HL-60 (cell line): ENCODE results near the gene PXK.

Experiments used
- DNase-seq, 2 experiments: peaks; one replicate each; pipeline ENCODE4 v3.0.0-alpha.2; 2010 to 2020; ENCODE audit warnings: low read depth in 1 of 2, low spot score in 1 of 2
- H3K27ac ChIP-seq: fragments of 250-450 bp; sonication (Bioruptor Pico); replicated peaks from 2 replicates; pipeline ENCODE4 v1.5.1; 2020; ENCODE audit warnings: mild to moderate bottlenecking, moderate library complexity
- H3K27me3 ChIP-seq: fragments of 250-450 bp; sonication (Bioruptor Pico); 2 replicates; pipeline ENCODE4 v1.5.1; 2021; ENCODE audit warnings: mild to moderate bottlenecking, moderate library complexity; ENCODE audit not compliant: insufficient read depth, poor library complexity, severe bottlenecking
- H3K4me3 ChIP-seq: replicated peaks from 2 replicates; pipeline ENCODE4 v1.5.1; 2011; ENCODE audit warnings: mild to moderate bottlenecking, control low read depth, low read length; ENCODE audit not compliant: insufficient read depth
- CTCF ChIP-seq: IDR thresholded peaks from one replicate; pipeline ENCODE4 v1.5.1; 2011; ENCODE audit warnings: low read length, control low read depth, inconsistent platforms; ENCODE audit not compliant: insufficient read depth
- GABPA ChIP-seq: IDR thresholded peaks from 2 replicates; pipeline ENCODE4 v1.6.1; 2012; ENCODE audit warnings: low read depth
- POLR2AphosphoS5 ChIP-seq: IDR thresholded peaks from 2 replicates; pipeline ENCODE4 v1.6.1; 2012; ENCODE audit warnings: low read depth
- REST ChIP-seq: IDR thresholded peaks from 2 replicates; pipeline ENCODE4 v1.6.1; 2012; ENCODE audit warnings: low read depth; ENCODE audit not compliant: insufficient replicate concordance
- SPI1 ChIP-seq: IDR thresholded peaks from 2 replicates; pipeline ENCODE4 v1.6.1; 2012; ENCODE audit warnings: low read depth, mild to moderate bottlenecking, borderline replicate concordance

Gene PXK

GRCh38 chr3:58358092-58358491 is 25.4 kb downstream of the PXK start:
- DNase-seq, result no peak
- H3K27ac ChIP-seq, result 0 out of 2 replicates have a peak overlapping the region, but pooled peaks have one; percentile 98
- no peaks in the 10 kb centered on the region for H3K27me3 ChIP-seq
- H3K4me3 ChIP-seq, result no peak overlapping the region
- no peak for TF ChIP-seq REST
- TF ChIP-seq GABPA, result no peak
- TF ChIP-seq CTCF, result no peak
- no peak for TF ChIP-seq SPI1

GRCh38 chr3:58358808-58359207 is 26.1 kb downstream of the PXK start:
- no peak for DNase-seq
- no peak overlapping the region for H3K4me3 ChIP-seq
- TF ChIP-seq POLR2AphosphoS5 (no peak), GABPA (no peak), SPI1 (no peak), CTCF (no peak), REST (no peak)
- H3K27ac ChIP-seq, result no peak overlapping the region
- no peaks in the 10 kb centered on the region for H3K27me3 ChIP-seq

- no peaks in the 10 kb centered on the region for H3K27me3 ChIP-seq
- H3K27ac ChIP-seq, result no peak overlapping the region
- no peak for TF ChIP-seq REST
- no peak for TF ChIP-seq SPI1
- no peak for TF ChIP-seq CTCF
- no peak for TF ChIP-seq GABPA
- no peak for TF ChIP-seq POLR2AphosphoS5
- no peak overlapping the region for H3K4me3 ChIP-seq
- no peak for DNase-seq
Measured at GRCh38 chr3:58359621-58360020, 26.9 kb downstream of the PXK start.
